AG04450 (cell line): Measurements from ENCODE around the gene IL36A. TPM values are rescaled to one million over a fixed set of nuclear protein-coding genes. Genes with fewer than 3 reads are reported as not detected.

Source experiments
- CTCF ChIA-PET: fragments of 300-600, 350-600 bp; formaldehyde crosslinking; extraction: SDS; loops from one replicate; lab custom pipeline; 2022; ENCODE audit warnings: antibody characterized with exemption, inconsistent platforms; lab: Charles Lee
- POLR2A ChIA-PET: fragments of 350-600 bp; formaldehyde crosslinking; extraction: SDS; loops from one replicate; lab custom pipeline; 2021; ENCODE audit warnings: antibody characterized with exemption, inconsistent platforms; lab: Yijun Ruan, JAX
- DNase-seq: peaks from one replicate; pipeline ENCODE4 v3.0.0-alpha.2; 2011; ENCODE audit warnings: low read depth, low spot score
- H3K27ac ChIP-seq: one replicate; pipeline ENCODE4 v1.5.1; 2012; ENCODE audit warnings: low read depth, low read length, control low read depth
- H3K27me3 ChIP-seq: one replicate; pipeline ENCODE4 v1.6.0; 2012; ENCODE audit warnings: low read length; ENCODE audit not compliant: control insufficient read depth, insufficient read depth
- H3K4me3 ChIP-seq: 2 replicates; pipeline ENCODE4 v1.5.1; 2011; ENCODE audit warnings: mild to moderate bottlenecking, low read depth, low read length, control low read depth
- H3K9me3 ChIP-seq: 2 replicates; pipeline ENCODE4 v1.5.1; 2012; ENCODE audit warnings: low read length; ENCODE audit not compliant: control insufficient read depth, insufficient read depth
- polyA plus RNA-seq: library from polyadenylated mRNA; depleted of rRNA; stranded (reverse); fragments of >200 nt; gene quantifications from 2 replicates; pipeline ENCODE4 v1.2.3, GENCODE V29; 2011
- TF ChIP-seq, protein P1 (sequence below): IDR thresholded peaks from 2 replicates; pipeline ENCODE4 v1.5.1; 2011; ENCODE audit warnings: low read depth, low read length, control low read depth, inconsistent platforms

Gene IL36A
- polyA plus RNA-seq, 1 experiment: not detected

DNA sequence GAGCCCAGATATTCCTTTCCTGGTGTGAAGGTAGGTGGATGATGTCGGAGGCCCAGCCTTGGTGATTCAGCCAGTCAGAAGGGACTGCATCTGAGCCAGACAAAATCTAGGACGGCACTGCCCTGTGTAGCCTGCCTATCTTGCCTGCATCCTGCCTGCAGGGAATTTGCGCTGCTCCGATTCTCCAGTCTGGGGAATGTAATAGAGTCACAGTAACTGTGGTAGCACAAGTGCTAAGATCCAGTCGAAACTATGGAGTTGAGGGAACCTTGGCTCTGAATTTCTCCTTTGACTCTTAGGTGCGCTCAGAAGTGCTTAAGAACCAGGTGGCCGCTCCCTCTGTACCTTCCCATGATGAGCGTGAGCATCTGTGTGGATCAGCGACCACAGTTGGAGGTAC, 31.5 kb downstream of the IL36A start:
- DNase-seq: no peak
- POLR2A ChIA-PET: no interaction called here

DNA sequence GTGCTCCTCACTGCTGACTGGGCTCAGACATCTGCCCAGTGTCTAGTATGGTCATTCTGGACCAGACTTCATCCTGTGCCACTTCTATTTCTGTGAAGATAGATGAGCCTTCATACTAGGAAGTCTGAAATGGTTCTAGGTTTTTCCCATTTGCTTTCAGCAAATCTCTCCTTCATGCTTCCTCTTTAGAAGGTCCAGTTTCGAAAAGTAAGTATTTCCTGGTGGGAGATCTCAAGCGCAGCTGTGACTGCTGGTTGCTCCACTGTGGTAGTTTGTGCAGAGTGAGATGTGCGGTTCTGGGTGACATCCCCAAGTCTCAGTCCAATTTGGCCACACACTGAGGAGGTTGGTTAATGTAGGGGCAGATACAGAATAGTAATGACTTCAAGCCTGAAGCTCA, 33.0 kb downstream of the IL36A start:
- Histone ChIP-seq H3K27me3 (peaks cover 16% of the 10 kb centered on the region), H3K4me3 (no peak overlapping the region), H3K27ac (no peak overlapping the region), H3K9me3 (no peaks in the 10 kb centered on the region)
- DNase-seq: no peak
- TF ChIP-seq, protein P1, sequence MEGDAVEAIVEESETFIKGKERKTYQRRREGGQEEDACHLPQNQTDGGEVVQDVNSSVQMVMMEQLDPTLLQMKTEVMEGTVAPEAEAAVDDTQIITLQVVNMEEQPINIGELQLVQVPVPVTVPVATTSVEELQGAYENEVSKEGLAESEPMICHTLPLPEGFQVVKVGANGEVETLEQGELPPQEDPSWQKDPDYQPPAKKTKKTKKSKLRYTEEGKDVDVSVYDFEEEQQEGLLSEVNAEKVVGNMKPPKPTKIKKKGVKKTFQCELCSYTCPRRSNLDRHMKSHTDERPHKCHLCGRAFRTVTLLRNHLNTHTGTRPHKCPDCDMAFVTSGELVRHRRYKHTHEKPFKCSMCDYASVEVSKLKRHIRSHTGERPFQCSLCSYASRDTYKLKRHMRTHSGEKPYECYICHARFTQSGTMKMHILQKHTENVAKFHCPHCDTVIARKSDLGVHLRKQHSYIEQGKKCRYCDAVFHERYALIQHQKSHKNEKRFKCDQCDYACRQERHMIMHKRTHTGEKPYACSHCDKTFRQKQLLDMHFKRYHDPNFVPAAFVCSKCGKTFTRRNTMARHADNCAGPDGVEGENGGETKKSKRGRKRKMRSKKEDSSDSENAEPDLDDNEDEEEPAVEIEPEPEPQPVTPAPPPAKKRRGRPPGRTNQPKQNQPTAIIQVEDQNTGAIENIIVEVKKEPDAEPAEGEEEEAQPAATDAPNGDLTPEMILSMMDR: no peak
- CTCF ChIA-PET: no interaction called here
- POLR2A ChIA-PET: no interaction called here

More for the DNA sequence above, 31.5 kb downstream of the IL36A start:
- H3K27me3 ChIP-seq: peaks cover 20% of the 10 kb centered on the region
- CTCF ChIA-PET: no interaction called here
- TF ChIP-seq, protein P1: no peak
- H3K9me3 ChIP-seq: no peaks in the 10 kb centered on the region
- H3K27ac ChIP-seq: no peak overlapping the region
- no peak overlapping the region for H3K4me3 ChIP-seq

DNA sequence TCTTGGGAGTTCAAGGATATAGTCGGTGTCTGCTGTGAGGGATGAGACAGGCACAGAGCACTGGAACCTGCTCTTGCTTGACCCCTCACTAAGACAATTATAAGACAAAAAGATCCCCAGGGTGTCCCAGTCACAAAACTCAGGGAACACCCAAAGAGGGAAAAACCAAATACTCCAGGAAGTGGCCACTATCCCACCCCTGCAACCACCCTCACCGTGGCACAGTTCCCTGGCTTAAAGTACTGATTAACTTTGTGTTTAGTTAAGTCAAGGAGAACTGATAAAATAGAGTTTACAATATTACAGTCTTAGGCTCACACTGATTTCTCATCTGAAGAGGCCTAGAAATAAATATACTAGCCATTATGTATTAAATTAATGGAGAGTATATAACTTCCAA, 33.9 kb downstream of the IL36A start:
- TF ChIP-seq, protein P1: no peak
- POLR2A ChIA-PET: no interaction called here
- H3K27me3 ChIP-seq: peaks cover 16% of the 10 kb centered on the region

DNA sequence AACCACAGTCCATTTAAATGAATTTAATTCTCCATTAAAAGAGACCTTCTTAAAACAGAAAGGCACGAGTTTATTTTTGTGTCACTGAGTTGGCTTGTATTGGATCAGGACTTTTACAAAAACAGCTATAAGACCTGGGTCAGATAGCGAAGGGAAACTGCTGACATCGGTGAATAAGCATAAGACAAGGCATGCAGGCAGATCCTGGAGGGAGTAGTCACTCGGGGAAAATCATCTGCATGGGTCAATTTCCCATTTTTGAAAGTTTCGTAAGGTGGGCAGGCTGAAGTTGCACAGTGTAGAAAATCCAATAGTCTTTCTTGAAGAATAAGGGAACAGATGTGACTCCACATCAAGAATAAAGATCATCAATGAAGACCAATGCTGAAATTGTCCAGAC, 34.5 kb downstream of the IL36A start:
- TF ChIP-seq, protein P1: no peak
- CTCF ChIA-PET: no interaction called here
- POLR2A ChIA-PET: no interaction called here

More for the DNA sequence above, 33.9 kb downstream of the IL36A start:
- H3K4me3 ChIP-seq: no peak overlapping the region
- CTCF ChIA-PET: no interaction called here
- H3K9me3 ChIP-seq: no peaks in the 10 kb centered on the region
- no peak overlapping the region for H3K27ac ChIP-seq
- no peak for DNase-seq

DNA sequence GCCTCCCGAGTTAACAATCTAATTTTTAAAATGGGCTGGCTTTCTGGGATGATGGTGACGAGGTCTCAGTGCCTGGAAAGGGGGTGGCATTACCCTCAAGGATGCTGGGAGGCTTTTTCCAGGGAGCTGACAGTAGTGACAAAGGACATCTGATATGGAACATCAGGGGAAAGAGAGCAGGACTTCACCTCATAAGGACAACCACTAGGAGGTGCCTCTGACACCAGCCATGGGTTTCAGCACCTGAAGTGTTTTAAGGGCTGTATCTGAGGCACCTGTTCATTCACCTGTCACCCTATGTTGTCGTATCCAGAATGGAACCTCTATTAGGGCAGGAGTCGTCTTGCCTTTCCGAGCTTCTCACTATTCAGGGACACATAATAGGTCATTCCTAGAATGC, 36.6 kb downstream of the IL36A start:
- H3K27ac ChIP-seq: no peak overlapping the region
- ChIA-PET CTCF (no interaction called here), POLR2A (no interaction called here)
- DNase-seq: no peak
- H3K4me3 ChIP-seq: no peak overlapping the region
- TF ChIP-seq, protein P1: no peak
- H3K27me3 ChIP-seq: peaks cover 14% of the 10 kb centered on the region
- no peaks in the 10 kb centered on the region for H3K9me3 ChIP-seq

More for the DNA sequence above, 34.5 kb downstream of the IL36A start:
- Histone ChIP-seq H3K4me3 (no peak overlapping the region), H3K27me3 (peaks cover 16% of the 10 kb centered on the region), H3K27ac (no peak overlapping the region), H3K9me3 (no peaks in the 10 kb centered on the region)
- DNase-seq: no peak
